Ishikawa (cell line): Measurements from ENCODE around the gene ZBTB14.

Source experiments
- CEBPB ChIP-seq: IDR thresholded peaks from 2 replicates; pipeline ENCODE4 v1.6.1; 2012
- CREB1 ChIP-seq: IDR thresholded peaks from 2 replicates; pipeline ENCODE4 v1.6.1; 2012; ENCODE audit warnings: low read depth
- EGR1 ChIP-seq: IDR thresholded peaks from 2 replicates; pipeline ENCODE4 v1.6.1; 2012
- EP300 ChIP-seq: IDR thresholded peaks from 2 replicates; pipeline ENCODE4 v1.6.1; 2012; ENCODE audit warnings: borderline replicate concordance
- RAD21 ChIP-seq: IDR thresholded peaks from 2 replicates; pipeline ENCODE4 v1.6.1; 2012; ENCODE audit warnings: low read depth
- TAF1 ChIP-seq: IDR thresholded peaks from 2 replicates; pipeline ENCODE4 v1.6.1; 2012; ENCODE audit warnings: low read depth, mild to moderate bottlenecking
- TCF12 ChIP-seq: IDR thresholded peaks from 2 replicates; pipeline ENCODE4 v1.6.1; 2012; ENCODE audit warnings: low read depth
- TEAD4 ChIP-seq: IDR thresholded peaks from 2 replicates; pipeline ENCODE4 v1.6.1; 2012
- ZBTB7A ChIP-seq: IDR thresholded peaks from 2 replicates; pipeline ENCODE4 v1.6.1; 2012; ENCODE audit warnings: low read depth
- TF ChIP-seq, protein P1 (sequence below): IDR thresholded peaks from 2 replicates; pipeline ENCODE4 v1.6.1; 2012; ENCODE audit warnings: low read depth, mild to moderate bottlenecking
- TF ChIP-seq, protein P2 (sequence below): IDR thresholded peaks from 2 replicates; pipeline ENCODE4 v1.6.1; 2012

GRCh38 chr18:5311301-5311989 is 15.9 kb upstream of the ZBTB14 start:
- TF ChIP-seq EGR1 = no peak
- TF ChIP-seq EP300 = no peak
- TF ChIP-seq TEAD4 = no peak
- no peak for TF ChIP-seq CEBPB
- TF ChIP-seq TCF12 = no peak
- TF ChIP-seq CREB1 = no peak
- TF ChIP-seq, protein P1, sequence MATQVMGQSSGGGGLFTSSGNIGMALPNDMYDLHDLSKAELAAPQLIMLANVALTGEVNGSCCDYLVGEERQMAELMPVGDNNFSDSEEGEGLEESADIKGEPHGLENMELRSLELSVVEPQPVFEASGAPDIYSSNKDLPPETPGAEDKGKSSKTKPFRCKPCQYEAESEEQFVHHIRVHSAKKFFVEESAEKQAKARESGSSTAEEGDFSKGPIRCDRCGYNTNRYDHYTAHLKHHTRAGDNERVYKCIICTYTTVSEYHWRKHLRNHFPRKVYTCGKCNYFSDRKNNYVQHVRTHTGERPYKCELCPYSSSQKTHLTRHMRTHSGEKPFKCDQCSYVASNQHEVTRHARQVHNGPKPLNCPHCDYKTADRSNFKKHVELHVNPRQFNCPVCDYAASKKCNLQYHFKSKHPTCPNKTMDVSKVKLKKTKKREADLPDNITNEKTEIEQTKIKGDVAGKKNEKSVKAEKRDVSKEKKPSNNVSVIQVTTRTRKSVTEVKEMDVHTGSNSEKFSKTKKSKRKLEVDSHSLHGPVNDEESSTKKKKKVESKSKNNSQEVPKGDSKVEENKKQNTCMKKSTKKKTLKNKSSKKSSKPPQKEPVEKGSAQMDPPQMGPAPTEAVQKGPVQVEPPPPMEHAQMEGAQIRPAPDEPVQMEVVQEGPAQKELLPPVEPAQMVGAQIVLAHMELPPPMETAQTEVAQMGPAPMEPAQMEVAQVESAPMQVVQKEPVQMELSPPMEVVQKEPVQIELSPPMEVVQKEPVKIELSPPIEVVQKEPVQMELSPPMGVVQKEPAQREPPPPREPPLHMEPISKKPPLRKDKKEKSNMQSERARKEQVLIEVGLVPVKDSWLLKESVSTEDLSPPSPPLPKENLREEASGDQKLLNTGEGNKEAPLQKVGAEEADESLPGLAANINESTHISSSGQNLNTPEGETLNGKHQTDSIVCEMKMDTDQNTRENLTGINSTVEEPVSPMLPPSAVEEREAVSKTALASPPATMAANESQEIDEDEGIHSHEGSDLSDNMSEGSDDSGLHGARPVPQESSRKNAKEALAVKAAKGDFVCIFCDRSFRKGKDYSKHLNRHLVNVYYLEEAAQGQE = no peak
- TF ChIP-seq TAF1 = no peak
- TF ChIP-seq, protein P2, sequence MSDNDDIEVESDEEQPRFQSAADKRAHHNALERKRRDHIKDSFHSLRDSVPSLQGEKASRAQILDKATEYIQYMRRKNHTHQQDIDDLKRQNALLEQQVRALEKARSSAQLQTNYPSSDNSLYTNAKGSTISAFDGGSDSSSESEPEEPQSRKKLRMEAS = no peak
- TF ChIP-seq ZBTB7A = no peak
- TF ChIP-seq RAD21 = no peak
